B cell (primary cell): ENCODE data around the gene TSHZ1.

Experiments
- EZH2 ChIP-seq: IDR thresholded peaks from 2 replicates; pipeline ENCODE4 v1.6.1; 2012; ENCODE audit warnings: borderline replicate concordance, low read depth, mild to moderate bottlenecking, moderate library complexity, low read length; ENCODE audit not compliant: insufficient read depth, poor library complexity, severe bottlenecking
- TF ChIP-seq, protein P1 (sequence below): fragments of 200-600 bp; IDR thresholded peaks from one replicate; pipeline ENCODE4 v1.8.0; 2022; ENCODE audit warnings: antibody characterized with exemption, mild to moderate bottlenecking

DNA sequence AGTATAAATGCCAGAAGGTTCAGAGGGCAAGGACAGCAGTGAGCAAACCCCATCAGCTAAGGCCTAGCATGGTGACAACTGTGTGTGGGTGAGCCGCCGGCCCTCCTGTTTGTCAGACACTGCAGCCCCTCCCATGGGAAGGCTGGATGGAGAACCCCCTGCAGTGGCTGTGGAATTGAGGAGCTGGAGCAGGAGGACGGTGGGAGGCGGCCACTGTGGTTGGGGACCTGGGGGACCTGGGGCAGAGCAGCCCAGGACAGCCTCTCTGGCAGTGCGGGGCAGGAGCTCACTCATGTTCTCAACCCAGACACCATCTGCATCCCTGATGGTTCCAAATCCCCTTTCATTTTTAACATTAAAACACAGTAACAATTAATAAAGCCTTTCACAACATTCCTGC is 68.8 kb downstream of the TSHZ1 start:
- TF ChIP-seq, protein P1, sequence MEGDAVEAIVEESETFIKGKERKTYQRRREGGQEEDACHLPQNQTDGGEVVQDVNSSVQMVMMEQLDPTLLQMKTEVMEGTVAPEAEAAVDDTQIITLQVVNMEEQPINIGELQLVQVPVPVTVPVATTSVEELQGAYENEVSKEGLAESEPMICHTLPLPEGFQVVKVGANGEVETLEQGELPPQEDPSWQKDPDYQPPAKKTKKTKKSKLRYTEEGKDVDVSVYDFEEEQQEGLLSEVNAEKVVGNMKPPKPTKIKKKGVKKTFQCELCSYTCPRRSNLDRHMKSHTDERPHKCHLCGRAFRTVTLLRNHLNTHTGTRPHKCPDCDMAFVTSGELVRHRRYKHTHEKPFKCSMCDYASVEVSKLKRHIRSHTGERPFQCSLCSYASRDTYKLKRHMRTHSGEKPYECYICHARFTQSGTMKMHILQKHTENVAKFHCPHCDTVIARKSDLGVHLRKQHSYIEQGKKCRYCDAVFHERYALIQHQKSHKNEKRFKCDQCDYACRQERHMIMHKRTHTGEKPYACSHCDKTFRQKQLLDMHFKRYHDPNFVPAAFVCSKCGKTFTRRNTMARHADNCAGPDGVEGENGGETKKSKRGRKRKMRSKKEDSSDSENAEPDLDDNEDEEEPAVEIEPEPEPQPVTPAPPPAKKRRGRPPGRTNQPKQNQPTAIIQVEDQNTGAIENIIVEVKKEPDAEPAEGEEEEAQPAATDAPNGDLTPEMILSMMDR = no peak
- TF ChIP-seq EZH2 = no peak
